Transverse colon (tissue), 4 donors: ENCODE results near the gene CMBL.

ENCODE experiments used
- CTCF ChIP-seq, 5 experiments: fragments of 200-600 bp in 3 of 5; fragments of 450-650 bp in 2 of 5; sonication (generic) in 3 of 5; IDR thresholded peaks; 1 replicate in 2 of 5; 2 replicates in 3 of 5; pipeline ENCODE4 v1.5.1; 2016 to 2017; ENCODE audit warnings: antibody characterized with exemption in 5 of 5, inconsistent platforms in 3 of 5, mild to moderate bottlenecking in 2 of 5, moderate library complexity in 1 of 5
- EP300 ChIP-seq: sonication (generic); formaldehyde crosslinking; IDR thresholded peaks from one replicate; pipeline ENCODE4 v1.6.1; 2017; ENCODE audit warnings: antibody characterized with exemption, low read depth
- POLR2A ChIP-seq: fragments of 450-650 bp; IDR thresholded peaks from one replicate; pipeline ENCODE4 v1.6.1; 2016; ENCODE audit warnings: antibody characterized with exemption, mild to moderate bottlenecking, moderate library complexity
- POLR2AphosphoS5 ChIP-seq, 3 donors: sonication (generic); formaldehyde crosslinking; IDR thresholded peaks; one replicate each; pipeline ENCODE4 v1.6.1; 2016; ENCODE audit warnings: antibody characterized with exemption in 3 of 3

GRCh38 chr5:10351199-10351905 lies 43.6 kb upstream of the CMBL start:
- TF ChIP-seq EP300 (no peak), CTCF (IDR thresholded peaks at IDR 0.05) (no peak), POLR2AphosphoS5 (IDR thresholded peaks at IDR 0.05) (no peak), POLR2A (no peak)
